NK-92 (cell line): ENCODE data around the gene B9D2.
"Not testable (repeated sequence)": the region's sequence is repeated elsewhere in the genome, so short reads cannot be mapped to it uniquely, and the experiment has no call there.

Source experiments
- DNase-seq: peaks from one replicate; lab custom pipeline; 2025; ENCODE audit not compliant: unreplicated experiment; lab: John Stamatoyannopoulos, UW

The B9D2 gene

GRCh38 chr19:41392775-41393174 is 28.8 kb upstream of the B9D2 start:
- no peak for DNase-seq

GRCh38 chr19:41391618-41392017 is 27.7 kb upstream of the B9D2 start:
- DNase-seq = no peak

- no peak for DNase-seq
Observed at GRCh38 chr19:41386442-41386841, 22.5 kb upstream of the B9D2 start.

- no peak for DNase-seq
Observed at GRCh38 chr19:41384351-41384750, 20.4 kb upstream of the B9D2 start.

- DNase-seq = not testable (repeated sequence)
Observed at GRCh38 chr19:41381536-41381935, 17.6 kb upstream of the B9D2 start.

GRCh38 chr19:41377977-41378709 is 14.2 kb upstream of the B9D2 start:
- DNase-seq = no peak

- DNase-seq = no peak
Observed at GRCh38 chr19:41376998-41377365, 13.0 kb upstream of the B9D2 start.

- no peak for DNase-seq
Observed at GRCh38 chr19:41376241-41376997, 12.5 kb upstream of the B9D2 start, which contains the start of gene TMEM91. TSS of gene TMEM91 (plus strand) at chr19:41376533. CDS start at chr19:41378310, 1,777 bp downstream.

GRCh38 chr19:41373993-41374392 is 10.0 kb upstream of the B9D2 start:
- no peak for DNase-seq

GRCh38 chr19:41372501-41372900 is 8.6 kb upstream of the B9D2 start:
- DNase-seq = no peak

- no peak for DNase-seq
Observed at GRCh38 chr19:41371541-41371940, 7.6 kb upstream of the B9D2 start.

- not testable (repeated sequence) for DNase-seq
Observed at GRCh38 chr19:41371119-41371518, 7.2 kb upstream of the B9D2 start.

GRCh38 chr19:41369769-41370168 is 5.8 kb upstream of the B9D2 start:
- DNase-seq = no peak

- DNase-seq = no peak
Observed at GRCh38 chr19:41367848-41368301, 3.9 kb upstream of the B9D2 start.

- no peak for DNase-seq
Observed at GRCh38 chr19:41366089-41366488, 2.1 kb upstream of the B9D2 start.

GRCh38 chr19:41364524-41365391 is 809 bp upstream of the B9D2 start:
- no peak for DNase-seq

- DNase-seq = no peak
Observed at GRCh38 chr19:41363371-41363752, 587 bp downstream of the B9D2 start.

- no peak for DNase-seq
Observed at GRCh38 chr19:41362143-41362847, 1.7 kb downstream of the B9D2 start.

GRCh38 chr19:41359741-41360140 is 4.2 kb downstream of the B9D2 start:
- DNase-seq = no peak

GRCh38 chr19:41357746-41358145 is 6.2 kb downstream of the B9D2 start:
- no peak for DNase-seq
